Mesothelial cell of epicardium (in vitro differentiated cells): ENCODE results near the gene CD164L2. TPM values are rescaled to one million over a fixed set of nuclear protein-coding genes. Genes with fewer than 3 reads are reported as not detected.

Experiments
- DNase-seq, 2 experiments: peaks; one replicate each; pipeline ENCODE4 v3.0.0; 2021; ENCODE audit warnings: low spot score in 2 of 2; ENCODE audit not compliant: unreplicated experiment in 2 of 2
- H3K27ac Mint-ChIP-seq: 2 replicates; pipeline ENCODE4 v1.8.0; 2021; ENCODE audit warnings: mixed read lengths
- H3K27me3 Mint-ChIP-seq: 2 replicates; pipeline ENCODE4 v1.8.0; 2021; ENCODE audit warnings: low read depth, mixed read lengths
- H3K36me3 Mint-ChIP-seq: 2 replicates; pipeline ENCODE4 v1.8.0; 2021; ENCODE audit warnings: mixed read lengths
- H3K4me1 Mint-ChIP-seq: 2 replicates; pipeline ENCODE4 v1.8.0; 2021; ENCODE audit warnings: mixed read lengths
- H3K4me3 Mint-ChIP-seq: 2 replicates; pipeline ENCODE4 v1.8.0; 2021; ENCODE audit warnings: mild to moderate bottlenecking, moderate library complexity, mixed read lengths
- H3K9me3 Mint-ChIP-seq: 2 replicates; pipeline ENCODE4 v1.8.0; 2021; ENCODE audit warnings: mixed read lengths
- CTCF ChIP-seq: fragments of 200-600 bp; sonication (generic); IDR thresholded peaks from one replicate; pipeline ENCODE4 v1.5.0; 2021; ENCODE audit warnings: antibody characterized with exemption; ENCODE audit not compliant: unreplicated experiment
- total RNA-seq: library from RNA; stranded (reverse); gene quantifications from 3 replicates; pipeline ENCODE4 v1.2.1, GENCODE V29; 2021

Gene CD164L2
- total RNA-seq, 1 donor from 2014 or later = 0.45 TPM

- H3K4me1 Mint-ChIP-seq = no peaks in the 10 kb centered on the region
- H3K4me3 Mint-ChIP-seq = no peak overlapping the region
- H3K27me3 Mint-ChIP-seq = no peaks in the 10 kb centered on the region
- H3K27ac Mint-ChIP-seq = no peak overlapping the region
- no peaks in the 10 kb centered on the region for H3K36me3 Mint-ChIP-seq
- DNase-seq = no peak
- no peaks in the 10 kb centered on the region for H3K9me3 Mint-ChIP-seq
- no peak for TF ChIP-seq CTCF
These were observed 10.9 kb downstream of the CD164L2 start for GRCh38 chr1:27372022-27372807.

DNA sequence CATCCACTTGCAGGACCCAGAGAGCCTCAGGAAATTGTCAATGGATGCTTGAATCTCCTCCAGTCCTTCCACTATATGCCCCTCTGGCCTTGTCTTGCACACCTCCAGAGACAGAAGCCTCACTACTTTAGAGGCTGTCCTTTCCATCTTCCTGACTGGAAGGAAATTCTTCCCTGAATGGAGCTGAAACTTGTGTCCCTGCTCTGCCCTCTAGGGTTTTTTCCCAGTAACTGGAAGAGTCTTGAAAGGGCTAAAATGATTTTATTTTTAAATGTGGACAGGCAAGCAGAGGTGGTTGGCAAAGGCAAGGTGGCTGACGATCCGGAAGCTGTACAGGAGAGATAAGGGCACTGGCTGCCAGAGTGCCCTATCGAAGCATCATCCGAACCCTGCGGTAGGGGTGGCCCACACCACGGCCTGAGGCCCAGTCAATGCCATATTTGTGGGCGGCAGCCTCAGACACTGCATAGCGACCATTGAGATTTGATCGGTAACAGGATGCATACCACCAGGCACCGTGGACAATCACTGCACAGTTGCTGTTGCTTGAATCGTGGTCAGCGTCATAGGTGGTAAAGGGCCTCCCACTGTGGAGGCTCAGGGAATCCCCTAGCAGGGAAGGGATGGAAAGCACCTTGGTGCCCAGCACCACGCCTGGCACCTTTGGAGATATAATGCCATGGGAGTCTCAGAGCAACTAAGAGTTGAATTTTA is 14.1 kb downstream of the CD164L2 start:
- Mint-ChIP-seq H3K27ac (no peak overlapping the region), H3K4me3 (no peak overlapping the region), H3K4me1 (peaks cover 18% of the 10 kb centered on the region), H3K36me3 (no peaks in the 10 kb centered on the region), H3K27me3 (no peaks in the 10 kb centered on the region), H3K9me3 (no peaks in the 10 kb centered on the region)
- DNase-seq = no peak
- TF ChIP-seq CTCF = no peak

- Mint-ChIP-seq H3K4me1 (peaks cover 18% of the 10 kb centered on the region), H3K27ac (no peak overlapping the region)
These were observed 15.9 kb downstream of the CD164L2 start for GRCh38 chr1:27367160-27367650.

GRCh38 chr1:27366411-27367159 is 16.5 kb downstream of the CD164L2 start, which contains the start of gene MAP3K6:
TSS of gene MAP3K6 (minus strand) at chr1:27366961. CDS start at chr1:27366597, 364 bp downstream.
- H3K36me3 Mint-ChIP-seq = peaks cover 1% of the 10 kb centered on the region
- no peaks in the 10 kb centered on the region for H3K9me3 Mint-ChIP-seq
- DNase-seq = peak in 1 of 2 experiments; percentile 71
- H3K4me1 Mint-ChIP-seq = peaks cover 18% of the 10 kb centered on the region
- TF ChIP-seq CTCF = no peak
- H3K27ac Mint-ChIP-seq = peak within 1 kb of the TSS; percentile 92
- no peaks in the 10 kb centered on the region for H3K27me3 Mint-ChIP-seq
- peak within 1 kb of the TSS; percentile 80 for H3K4me3 Mint-ChIP-seq

More at GRCh38 chr1:27367160-27367650, 15.9 kb downstream of the CD164L2 start:
- no peak for DNase-seq
- Mint-ChIP-seq H3K27me3 (no peaks in the 10 kb centered on the region), H3K4me3 (peak overlapping the region; percentile 69), H3K36me3 (peaks cover 1% of the 10 kb centered on the region), H3K9me3 (no peaks in the 10 kb centered on the region)
- TF ChIP-seq CTCF = no peak

DNA sequence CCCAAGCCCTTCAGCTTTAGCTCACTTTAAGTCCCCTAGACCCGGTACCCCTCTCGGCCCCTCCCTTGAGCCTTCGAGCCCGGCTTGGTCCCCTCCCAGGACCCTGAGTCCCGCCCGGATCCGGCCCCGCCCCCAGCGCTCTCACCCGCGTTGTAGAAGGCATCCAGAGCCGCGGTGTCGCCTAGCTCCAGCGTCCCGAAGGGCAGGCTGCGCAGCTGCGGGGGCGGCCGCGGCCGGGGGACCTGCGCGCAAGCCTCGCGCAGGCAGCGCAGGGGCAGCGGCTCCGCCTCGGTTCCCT is 17.1 kb downstream of the CD164L2 start:
- Mint-ChIP-seq H3K27me3 (peaks cover 3% of the 10 kb centered on the region), H3K9me3 (no peaks in the 10 kb centered on the region), H3K4me1 (peaks cover 18% of the 10 kb centered on the region), H3K27ac (peak overlapping the region; percentile 92), H3K36me3 (peaks cover 1% of the 10 kb centered on the region), H3K4me3 (peak overlapping the region; percentile 80)
- peak; percentile 50 to 76 for DNase-seq
- TF ChIP-seq CTCF = no peak
